GM23338 (cell line): ENCODE results near the gene IGF2R. TPM values are rescaled to one million over a fixed set of nuclear protein-coding genes. Genes with fewer than 3 reads are reported as not detected.

Source experiments
- ATAC-seq: fragments of 200-7000 bp; cut with Tn5 transposase; 3 replicates; pipeline ENCODE4 v1.9.1; 2020
- DNase-seq: peaks from one replicate; pipeline ENCODE4 v3.0.0-alpha.2; 2015; ENCODE audit warnings: low spot score
- H2AFZ ChIP-seq: fragments of 200-600 bp; sonication (generic); 2 replicates; pipeline ENCODE4 v1.8.0; 2016; ENCODE audit warnings: antibody characterized with exemption, mild to moderate bottlenecking, moderate library complexity
- H3F3A ChIP-seq: fragments of 200-600 bp; sonication (generic); replicated peaks from 2 replicates; pipeline ENCODE4 v1.8.0; 2017; ENCODE audit warnings: antibody characterized with exemption, mixed run types, low read depth
- H3K27ac ChIP-seq: fragments of 200-600 bp; sonication (generic); 2 replicates; pipeline ENCODE4 v1.6.1; 2016; ENCODE audit warnings: low read depth
- H3K27me3 ChIP-seq: fragments of 200-600 bp; sonication (generic); 2 replicates; pipeline ENCODE4 v1.8.0; 2016; ENCODE audit warnings: mild to moderate bottlenecking, mixed run types, moderate library complexity; ENCODE audit not compliant: insufficient read depth
- H3K36me3 ChIP-seq: fragments of 200-600 bp; sonication (generic); 2 replicates; pipeline ENCODE4 v1.8.0; 2016; ENCODE audit warnings: mild to moderate bottlenecking; ENCODE audit not compliant: insufficient read depth
- H3K4me1 ChIP-seq: fragments of 200-600 bp; sonication (generic); 2 replicates; pipeline ENCODE4 v1.8.0; 2016; ENCODE audit warnings: mild to moderate bottlenecking, moderate library complexity; ENCODE audit not compliant: insufficient read depth
- H3K4me2 ChIP-seq: fragments of 200-600 bp; sonication (generic); 2 replicates; pipeline ENCODE4 v1.7.1; 2017; ENCODE audit warnings: mixed run types
- H3K4me3 ChIP-seq: fragments of 200-600 bp; sonication (generic); 2 replicates; pipeline ENCODE4 v1.6.1; 2016; ENCODE audit warnings: mixed run types
- H3K79me2 ChIP-seq: fragments of 200-600 bp; sonication (generic); replicated peaks from 2 replicates; pipeline ENCODE4 v1.8.0; 2017; ENCODE audit warnings: mild to moderate bottlenecking; ENCODE audit not compliant: insufficient read depth
- H3K9me2 ChIP-seq: fragments of 200-600 bp; sonication (generic); 2 replicates; pipeline ENCODE4 v1.8.0; 2017; ENCODE audit not compliant: insufficient read depth
- H4K20me1 ChIP-seq: fragments of 200-600 bp; sonication (generic); replicated peaks from 2 replicates; pipeline ENCODE4 v1.8.0; 2017; ENCODE audit warnings: mild to moderate bottlenecking; ENCODE audit not compliant: insufficient read depth
- H3K27ac Mint-ChIP-seq: 2 replicates; pipeline ENCODE4 v1.8.0; 2020; ENCODE audit warnings: inconsistent platforms, mild to moderate bottlenecking, moderate library complexity, mixed read lengths
- H3K27me3 Mint-ChIP-seq: 3 replicates; pipeline ENCODE4 v1.8.0; 2022; ENCODE audit warnings: low read depth, mild to moderate bottlenecking, moderate library complexity, mixed read lengths, inconsistent platforms; ENCODE audit not compliant: insufficient read depth, poor library complexity
- H3K36me3 Mint-ChIP-seq: 3 replicates; pipeline ENCODE4 v1.8.0; 2021; ENCODE audit warnings: low read depth, mild to moderate bottlenecking, inconsistent platforms, moderate library complexity, mixed read lengths
- H3K4me1 Mint-ChIP-seq: 3 replicates; pipeline ENCODE4 v1.8.0; 2020; ENCODE audit warnings: mild to moderate bottlenecking, inconsistent platforms, mixed read lengths
- H3K4me3 Mint-ChIP-seq: 3 replicates; pipeline ENCODE4 v1.8.0; 2021; ENCODE audit warnings: moderate library complexity, mild to moderate bottlenecking, inconsistent platforms, mixed read lengths
- H3K9me3 Mint-ChIP-seq: 3 replicates; pipeline ENCODE4 v1.8.0; 2020; ENCODE audit warnings: moderate library complexity, mild to moderate bottlenecking, inconsistent platforms, mixed read lengths
- CREB1 ChIP-seq: fragments of 250-450 bp; sonication (Bioruptor Pico); IDR thresholded peaks from 2 replicates; pipeline ENCODE4 v1.5.0; 2020; ENCODE audit warnings: low read depth, mild to moderate bottlenecking, moderate library complexity
- EZH2 ChIP-seq: fragments of 200-600 bp; sonication (generic); IDR thresholded peaks from one replicate; pipeline ENCODE4 v1.8.0; 2017; ENCODE audit warnings: antibody characterized with exemption, mild to moderate bottlenecking, low read depth; ENCODE audit not compliant: unreplicated experiment
- EZH2phosphoT487 ChIP-seq: fragments of 200-600 bp; sonication (generic); IDR thresholded peaks from one replicate; pipeline ENCODE4 v1.8.1; 2018; ENCODE audit warnings: antibody characterized with exemption; ENCODE audit not compliant: unreplicated experiment
- JUNB ChIP-seq: IDR thresholded peaks from one replicate; pipeline ENCODE4 v1.6.1; 2016; ENCODE audit warnings: antibody characterized with exemption; ENCODE audit not compliant: unreplicated experiment
- NANOG ChIP-seq: IDR thresholded peaks from 2 replicates; pipeline ENCODE4 v1.6.1; 2016; ENCODE audit warnings: antibody characterized with exemption, borderline replicate concordance
- POLR2AphosphoS5 ChIP-seq: IDR thresholded peaks from 2 replicates; pipeline ENCODE4 v1.6.1; 2016; ENCODE audit warnings: antibody characterized with exemption, low read depth
- REST ChIP-seq: IDR thresholded peaks from one replicate; pipeline ENCODE4 v1.6.1; 2018; ENCODE audit warnings: antibody characterized with exemption; ENCODE audit not compliant: unreplicated experiment
- STAT1 ChIP-seq: IDR thresholded peaks from one replicate; pipeline ENCODE4 v1.6.1; 2016; ENCODE audit warnings: antibody characterized with exemption; ENCODE audit not compliant: unreplicated experiment
- ZNF114 ChIP-seq: fragments of 250-450 bp; sonication (Bioruptor Pico); IDR thresholded peaks from 2 replicates; pipeline ENCODE4 v1.5.0; 2020; ENCODE audit warnings: mild to moderate bottlenecking, moderate library complexity
- ZNF331 ChIP-seq: fragments of 250-450 bp; sonication (Bioruptor Pico); IDR thresholded peaks from 2 replicates; pipeline ENCODE4 v1.5.0; 2020; ENCODE audit warnings: low read depth, mild to moderate bottlenecking, moderate library complexity
- polyA plus RNA-seq: library from polyadenylated mRNA; unstranded; fragments of >200 nt; fragmentation: Nextera tagmentation; extraction: Ambion mirVana; gene quantifications from 2 replicates; pipeline ENCODE4 v1.2.1, GENCODE V29; 2016
- total RNA-seq: library from RNA; depleted of rRNA; stranded (reverse); fragments of >200 nt; shearing (Covaris generic); gene quantifications from 2 replicates; pipeline ENCODE4 v1.2.3, GENCODE V29; 2014
- TF ChIP-seq, protein P1 (sequence below): fragments of 250-450 bp; sonication (Bioruptor Pico); IDR thresholded peaks from 2 replicates; pipeline ENCODE4 v1.5.0; 2020; ENCODE audit warnings: mild to moderate bottlenecking, moderate library complexity
- TF ChIP-seq, protein P2 (sequence below): IDR thresholded peaks from 2 replicates; pipeline ENCODE4 v1.6.1; 2016; ENCODE audit warnings: antibody characterized with exemption
- TF ChIP-seq, protein P3 (sequence below), 2 experiments: fragments of 200-600 bp in 1 of 2; sonication (generic) in 1 of 2; conservative IDR thresholded peaks; 2 replicates each; pipeline versions ENCODE4 v1.5.1 to v1.6.1; 2016 to 2017; ENCODE audit warnings: antibody characterized with exemption in 2 of 2, low read depth in 2 of 2, mild to moderate bottlenecking in 2 of 2, moderate library complexity in 1 of 2

The IGF2R gene
- total and polyA plus RNA-seq, 2 experiments from 2014 or later = 12.5 to 76.4 TPM

DNA sequence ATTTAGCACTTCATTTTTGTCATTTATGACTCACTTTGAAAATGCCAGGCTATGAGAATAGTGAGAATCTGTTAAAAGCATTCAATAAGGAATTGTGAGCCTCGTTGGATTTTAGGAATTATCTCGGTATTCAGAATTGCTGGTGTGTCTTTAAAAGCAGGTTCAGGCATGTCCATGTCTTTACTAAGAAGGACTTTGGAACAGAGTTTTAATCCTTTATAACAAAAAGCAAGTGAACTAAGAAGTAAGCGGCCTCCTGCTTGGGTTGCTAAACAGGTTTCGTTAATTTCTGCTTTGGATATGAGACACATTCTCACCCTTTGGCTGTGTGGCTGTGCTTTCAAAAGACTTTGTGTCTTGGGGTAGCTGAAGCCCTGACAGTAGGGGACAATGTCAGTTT, 74.9 kb downstream of the IGF2R start:
- H3K27me3 Mint-ChIP-seq = no peaks in the 10 kb centered on the region
- H4K20me1 ChIP-seq = peaks cover 12% of the 10 kb centered on the region
- DNase-seq (no peak), ATAC-seq (no peak)
- no peak overlapping the region for H3K27ac ChIP-seq
- no peak overlapping the region for H3K27ac Mint-ChIP-seq
- peaks cover 61% of the 10 kb centered on the region for H3K36me3 ChIP-seq
- TF ChIP-seq, protein P1, sequence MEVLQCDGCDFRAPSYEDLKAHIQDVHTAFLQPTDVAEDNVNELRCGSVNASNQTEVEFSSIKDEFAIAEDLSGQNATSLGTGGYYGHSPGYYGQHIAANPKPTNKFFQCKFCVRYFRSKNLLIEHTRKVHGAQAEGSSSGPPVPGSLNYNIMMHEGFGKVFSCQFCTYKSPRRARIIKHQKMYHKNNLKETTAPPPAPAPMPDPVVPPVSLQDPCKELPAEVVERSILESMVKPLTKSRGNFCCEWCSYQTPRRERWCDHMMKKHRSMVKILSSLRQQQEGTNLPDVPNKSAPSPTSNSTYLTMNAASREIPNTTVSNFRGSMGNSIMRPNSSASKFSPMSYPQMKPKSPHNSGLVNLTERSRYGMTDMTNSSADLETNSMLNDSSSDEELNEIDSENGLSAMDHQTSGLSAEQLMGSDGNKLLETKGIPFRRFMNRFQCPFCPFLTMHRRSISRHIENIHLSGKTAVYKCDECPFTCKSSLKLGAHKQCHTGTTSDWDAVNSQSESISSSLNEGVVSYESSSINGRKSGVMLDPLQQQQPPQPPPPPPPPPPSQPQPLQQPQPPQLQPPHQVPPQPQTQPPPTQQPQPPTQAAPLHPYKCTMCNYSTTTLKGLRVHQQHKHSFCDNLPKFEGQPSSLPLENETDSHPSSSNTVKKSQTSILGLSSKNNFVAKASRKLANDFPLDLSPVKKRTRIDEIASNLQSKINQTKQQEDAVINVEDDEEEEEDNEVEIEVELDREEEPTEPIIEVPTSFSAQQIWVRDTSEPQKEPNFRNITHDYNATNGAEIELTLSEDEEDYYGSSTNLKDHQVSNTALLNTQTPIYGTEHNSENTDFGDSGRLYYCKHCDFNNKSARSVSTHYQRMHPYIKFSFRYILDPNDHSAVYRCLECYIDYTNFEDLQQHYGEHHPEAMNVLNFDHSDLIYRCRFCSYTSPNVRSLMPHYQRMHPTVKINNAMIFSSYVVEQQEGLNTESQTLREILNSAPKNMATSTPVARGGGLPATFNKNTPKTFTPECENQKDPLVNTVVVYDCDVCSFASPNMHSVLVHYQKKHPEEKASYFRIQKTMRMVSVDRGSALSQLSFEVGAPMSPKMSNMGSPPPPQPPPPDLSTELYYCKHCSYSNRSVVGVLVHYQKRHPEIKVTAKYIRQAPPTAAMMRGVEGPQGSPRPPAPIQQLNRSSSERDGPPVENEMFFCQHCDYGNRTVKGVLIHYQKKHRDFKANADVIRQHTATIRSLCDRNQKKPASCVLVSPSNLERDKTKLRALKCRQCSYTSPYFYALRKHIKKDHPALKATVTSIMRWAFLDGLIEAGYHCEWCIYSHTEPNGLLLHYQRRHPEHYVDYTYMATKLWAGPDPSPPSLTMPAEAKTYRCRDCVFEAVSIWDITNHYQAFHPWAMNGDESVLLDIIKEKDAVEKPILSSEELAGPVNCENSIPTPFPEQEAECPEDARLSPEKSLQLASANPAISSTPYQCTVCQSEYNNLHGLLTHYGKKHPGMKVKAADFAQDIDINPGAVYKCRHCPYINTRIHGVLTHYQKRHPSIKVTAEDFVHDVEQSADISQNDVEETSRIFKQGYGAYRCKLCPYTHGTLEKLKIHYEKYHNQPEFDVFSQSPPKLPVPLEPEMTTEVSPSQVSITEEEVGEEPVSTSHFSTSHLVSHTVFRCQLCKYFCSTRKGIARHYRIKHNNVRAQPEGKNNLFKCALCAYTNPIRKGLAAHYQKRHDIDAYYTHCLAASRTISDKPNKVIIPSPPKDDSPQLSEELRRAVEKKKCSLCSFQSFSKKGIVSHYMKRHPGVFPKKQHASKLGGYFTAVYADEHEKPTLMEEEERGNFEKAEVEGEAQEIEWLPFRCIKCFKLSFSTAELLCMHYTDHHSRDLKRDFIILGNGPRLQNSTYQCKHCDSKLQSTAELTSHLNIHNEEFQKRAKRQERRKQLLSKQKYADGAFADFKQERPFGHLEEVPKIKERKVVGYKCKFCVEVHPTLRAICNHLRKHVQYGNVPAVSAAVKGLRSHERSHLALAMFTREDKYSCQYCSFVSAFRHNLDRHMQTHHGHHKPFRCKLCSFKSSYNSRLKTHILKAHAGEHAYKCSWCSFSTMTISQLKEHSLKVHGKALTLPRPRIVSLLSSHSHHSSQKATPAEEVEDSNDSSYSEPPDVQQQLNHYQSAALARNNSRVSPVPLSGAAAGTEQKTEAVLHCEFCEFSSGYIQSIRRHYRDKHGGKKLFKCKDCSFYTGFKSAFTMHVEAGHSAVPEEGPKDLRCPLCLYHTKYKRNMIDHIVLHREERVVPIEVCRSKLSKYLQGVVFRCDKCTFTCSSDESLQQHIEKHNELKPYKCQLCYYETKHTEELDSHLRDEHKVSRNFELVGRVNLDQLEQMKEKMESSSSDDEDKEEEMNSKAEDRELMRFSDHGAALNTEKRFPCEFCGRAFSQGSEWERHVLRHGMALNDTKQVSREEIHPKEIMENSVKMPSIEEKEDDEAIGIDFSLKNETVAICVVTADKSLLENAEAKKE (CRISPR knock-in tag) = no peak
- TF ChIP-seq, protein P2, sequence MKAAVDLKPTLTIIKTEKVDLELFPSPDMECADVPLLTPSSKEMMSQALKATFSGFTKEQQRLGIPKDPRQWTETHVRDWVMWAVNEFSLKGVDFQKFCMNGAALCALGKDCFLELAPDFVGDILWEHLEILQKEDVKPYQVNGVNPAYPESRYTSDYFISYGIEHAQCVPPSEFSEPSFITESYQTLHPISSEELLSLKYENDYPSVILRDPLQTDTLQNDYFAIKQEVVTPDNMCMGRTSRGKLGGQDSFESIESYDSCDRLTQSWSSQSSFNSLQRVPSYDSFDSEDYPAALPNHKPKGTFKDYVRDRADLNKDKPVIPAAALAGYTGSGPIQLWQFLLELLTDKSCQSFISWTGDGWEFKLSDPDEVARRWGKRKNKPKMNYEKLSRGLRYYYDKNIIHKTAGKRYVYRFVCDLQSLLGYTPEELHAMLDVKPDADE = no peak
- TF ChIP-seq, protein P3, sequence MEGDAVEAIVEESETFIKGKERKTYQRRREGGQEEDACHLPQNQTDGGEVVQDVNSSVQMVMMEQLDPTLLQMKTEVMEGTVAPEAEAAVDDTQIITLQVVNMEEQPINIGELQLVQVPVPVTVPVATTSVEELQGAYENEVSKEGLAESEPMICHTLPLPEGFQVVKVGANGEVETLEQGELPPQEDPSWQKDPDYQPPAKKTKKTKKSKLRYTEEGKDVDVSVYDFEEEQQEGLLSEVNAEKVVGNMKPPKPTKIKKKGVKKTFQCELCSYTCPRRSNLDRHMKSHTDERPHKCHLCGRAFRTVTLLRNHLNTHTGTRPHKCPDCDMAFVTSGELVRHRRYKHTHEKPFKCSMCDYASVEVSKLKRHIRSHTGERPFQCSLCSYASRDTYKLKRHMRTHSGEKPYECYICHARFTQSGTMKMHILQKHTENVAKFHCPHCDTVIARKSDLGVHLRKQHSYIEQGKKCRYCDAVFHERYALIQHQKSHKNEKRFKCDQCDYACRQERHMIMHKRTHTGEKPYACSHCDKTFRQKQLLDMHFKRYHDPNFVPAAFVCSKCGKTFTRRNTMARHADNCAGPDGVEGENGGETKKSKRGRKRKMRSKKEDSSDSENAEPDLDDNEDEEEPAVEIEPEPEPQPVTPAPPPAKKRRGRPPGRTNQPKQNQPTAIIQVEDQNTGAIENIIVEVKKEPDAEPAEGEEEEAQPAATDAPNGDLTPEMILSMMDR (conservative IDR thresholded peaks at IDR 0.05; ENCODE audit: low read depth in 2 of 2) = no peak
- TF ChIP-seq ZNF114 (CRISPR knock-in tag) (no peak), EZH2phosphoT487 (no peak), ZNF331 (no peak), REST (no peak), JUNB (no peak), NANOG (no peak), CREB1 (CRISPR knock-in tag) (no peak), STAT1 (no peak), POLR2AphosphoS5 (no peak), EZH2 (no peak)
- H3K4me1 ChIP-seq = no peaks in the 10 kb centered on the region
- no peaks in the 10 kb centered on the region for H3F3A ChIP-seq
- no peaks in the 10 kb centered on the region for H3K4me1 Mint-ChIP-seq
- H2AFZ ChIP-seq = no peak overlapping the region
- no peaks in the 10 kb centered on the region for H3K9me2 ChIP-seq
- H3K4me3 ChIP-seq = no peak overlapping the region
- no peak overlapping the region for H3K4me2 ChIP-seq
- H3K4me3 Mint-ChIP-seq = no peak overlapping the region
- H3K79me2 ChIP-seq = no peaks in the 10 kb centered on the region
- H3K9me3 Mint-ChIP-seq = no peaks in the 10 kb centered on the region
- no peaks in the 10 kb centered on the region for H3K27me3 ChIP-seq
- peaks cover 85% of the 10 kb centered on the region for H3K36me3 Mint-ChIP-seq
